Caco-2 (cell line): ENCODE data around the gene MOGAT1. TPM values are rescaled to one million over a fixed set of nuclear protein-coding genes. Genes with fewer than 3 reads are reported as not detected.

Experiments used
- BruUV-seq: library from RNA; stranded (reverse); fragments of 400-500 nt; replicated peaks from 2 replicates; lab custom pipeline; 2021; lab: Mats Ljungman, UMichigan
- CTCF ChIA-PET: fragments of 300-600 bp; sonication (Branson Sonifier 250); formaldehyde crosslinking; loops from one replicate; lab custom pipeline; 2022; ENCODE audit warnings: antibody characterized with exemption; lab: Charles Lee
- POLR2A ChIA-PET: fragments of 300-600 bp; sonication (Branson Sonifier 250); formaldehyde crosslinking; loops from one replicate; lab custom pipeline; 2022; ENCODE audit warnings: antibody characterized with exemption; lab: Charles Lee
- DNase-seq, 2 experiments: peaks; one replicate each; pipeline versions ENCODE4 v3.0.0 to v3.0.0-alpha.2; 2020 to 2022
- H3K27me3 ChIP-seq: replicated peaks from 2 replicates; pipeline ENCODE4 v1.6.0; 2011; ENCODE audit warnings: low read length; ENCODE audit not compliant: control insufficient read depth, insufficient read depth
- H3K36me3 ChIP-seq: 2 replicates; pipeline ENCODE4 v1.5.1; 2011; ENCODE audit warnings: low read length; ENCODE audit not compliant: control insufficient read depth, insufficient read depth
- H3K4me1 ChIP-seq: fragments of 250-450 bp; sonication (Bioruptor Pico); 2 replicates; pipeline ENCODE4 v1.5.1; 2020; ENCODE audit warnings: mild to moderate bottlenecking
- H3K4me3 ChIP-seq: 2 replicates; pipeline ENCODE4 v1.5.1; 2011; ENCODE audit warnings: low read depth, mild to moderate bottlenecking, control low read depth, low read length
- H3K9me3 ChIP-seq: fragments of 250-450 bp; sonication (Bioruptor Pico); 2 replicates; pipeline ENCODE4 v1.5.1; 2020; ENCODE audit warnings: mild to moderate bottlenecking, moderate library complexity
- H3K27ac Mint-ChIP-seq: one replicate; pipeline ENCODE4 v1.8.0; 2022; ENCODE audit warnings: mixed read lengths; ENCODE audit not compliant: unreplicated experiment
- H3K27me3 Mint-ChIP-seq: one replicate; pipeline ENCODE4 v1.8.0; 2022; ENCODE audit warnings: mixed read lengths; ENCODE audit not compliant: insufficient read depth, unreplicated experiment
- H3K36me3 Mint-ChIP-seq: one replicate; pipeline ENCODE4 v1.8.0; 2022; ENCODE audit warnings: mild to moderate bottlenecking, mixed read lengths; ENCODE audit not compliant: insufficient read depth, unreplicated experiment
- H3K4me1 Mint-ChIP-seq: one replicate; pipeline ENCODE4 v1.8.0; 2022; ENCODE audit warnings: low read depth, mixed read lengths; ENCODE audit not compliant: unreplicated experiment
- H3K4me3 Mint-ChIP-seq: one replicate; pipeline ENCODE4 v1.8.0; 2022; ENCODE audit warnings: mild to moderate bottlenecking, moderate library complexity, mixed read lengths; ENCODE audit not compliant: unreplicated experiment
- H3K9me3 Mint-ChIP-seq: one replicate; pipeline ENCODE4 v1.8.0; 2022; ENCODE audit warnings: mixed read lengths; ENCODE audit not compliant: unreplicated experiment
- CTCF ChIP-seq, 2 experiments: fragments of 200-600 bp in 1 of 2; IDR thresholded peaks; 1 replicate in 1 of 2; 2 replicates in 1 of 2; pipeline versions ENCODE4 v1.5.1 to v1.8.0; 2011 to 2022; ENCODE audit warnings: antibody characterized with exemption in 1 of 2, control low read depth in 1 of 2, inconsistent platforms in 1 of 2, low read depth in 1 of 2, low read length in 1 of 2, mild to moderate bottlenecking in 1 of 2, moderate library complexity in 1 of 2; ENCODE audit not compliant: insufficient read depth in 1 of 2, severe bottlenecking in 1 of 2, unreplicated experiment in 1 of 2
- intact Hi-C: fragments of 100-400 bp; cut with micrococcal nuclease; formaldehyde crosslinking; loops from one replicate; pipeline ENCODE4 v1.10.0; 2022; ENCODE audit not compliant: unreplicated experiment
- total RNA-seq: library from RNA; stranded (reverse); gene quantifications from 2 replicates; pipeline ENCODE4 v1.2.3, GENCODE V29; 2022

MOGAT1 gene
- total RNA-seq, 1 experiment from 2014 or later = not detected

- intact Hi-C loops = no loop called here
- ChIA-PET CTCF (interaction anchor here (0.6 kb wide), 1 partner anchor 30 kb away, joined by 3 read pairs; no protein-coding TSS in a partner anchor), POLR2A (no interaction called here)
- Mint-ChIP-seq H3K9me3 (no peaks in the 10 kb centered on the region), H3K27me3 (no peaks in the 10 kb centered on the region), H3K27ac (no peak overlapping the region), H3K4me1 (no peaks in the 10 kb centered on the region), H3K4me3 (no peak overlapping the region), H3K36me3 (peaks cover 61% of the 10 kb centered on the region)
- no TSS peak for BruUV-seq
- Histone ChIP-seq H3K4me3 (no peak overlapping the region), H3K36me3 (peaks cover 3% of the 10 kb centered on the region), H3K27me3 (no peaks in the 10 kb centered on the region), H3K4me1 (no peaks in the 10 kb centered on the region), H3K9me3 (no peaks in the 10 kb centered on the region)
- TF ChIP-seq CTCF (IDR thresholded peaks at IDR 0.05; ENCODE audit: insufficient read depth in 1 of 2, low read depth in 1 of 2, low read length in 1 of 2, severe bottlenecking in 1 of 2, unreplicated experiment in 1 of 2) = no peak
- no peak for DNase-seq
These were observed 47.6 kb upstream of the MOGAT1 start for GRCh38 chr2:222623756-222624309.

GRCh38 chr2:222627764-222628163 lies 43.7 kb upstream of the MOGAT1 start:
- H3K9me3 Mint-ChIP-seq = no peaks in the 10 kb centered on the region
- H3K4me1 Mint-ChIP-seq = no peaks in the 10 kb centered on the region
- H3K36me3 ChIP-seq = peaks cover 1% of the 10 kb centered on the region
- no peak overlapping the region for H3K27ac Mint-ChIP-seq
- POLR2A ChIA-PET = no interaction called here
- intact Hi-C loops = no loop called here
- H3K36me3 Mint-ChIP-seq = peaks cover 78% of the 10 kb centered on the region
- no peaks in the 10 kb centered on the region for H3K27me3 ChIP-seq
- H3K4me3 Mint-ChIP-seq = no peak overlapping the region
- H3K27me3 Mint-ChIP-seq = no peaks in the 10 kb centered on the region
- H3K4me3 ChIP-seq = no peak overlapping the region
- no TSS peak for BruUV-seq
- CTCF ChIA-PET = no interaction called here
- no peak for TF ChIP-seq CTCF (IDR thresholded peaks at IDR 0.05; ENCODE audit: insufficient read depth in 1 of 2, low read depth in 1 of 2, low read length in 1 of 2, severe bottlenecking in 1 of 2, unreplicated experiment in 1 of 2)
- H3K9me3 ChIP-seq = no peaks in the 10 kb centered on the region
- DNase-seq = no peak
- H3K4me1 ChIP-seq = no peaks in the 10 kb centered on the region

GRCh38 chr2:222635295-222635694 lies 36.2 kb upstream of the MOGAT1 start:
- H3K4me1 Mint-ChIP-seq = no peaks in the 10 kb centered on the region
- no peaks in the 10 kb centered on the region for H3K27me3 Mint-ChIP-seq
- no TSS peak for BruUV-seq
- no peak overlapping the region for H3K4me3 Mint-ChIP-seq
- no peak for TF ChIP-seq CTCF (IDR thresholded peaks at IDR 0.05; ENCODE audit: insufficient read depth in 1 of 2, low read depth in 1 of 2, low read length in 1 of 2, severe bottlenecking in 1 of 2, unreplicated experiment in 1 of 2)
- Histone ChIP-seq H3K4me3 (no peak overlapping the region), H3K27me3 (no peaks in the 10 kb centered on the region), H3K4me1 (no peaks in the 10 kb centered on the region), H3K36me3 (peaks cover 3% of the 10 kb centered on the region), H3K9me3 (no peaks in the 10 kb centered on the region)
- intact Hi-C loops = no loop called here
- H3K9me3 Mint-ChIP-seq = no peaks in the 10 kb centered on the region
- peaks cover 69% of the 10 kb centered on the region for H3K36me3 Mint-ChIP-seq
- POLR2A ChIA-PET = no interaction called here
- CTCF ChIA-PET = no interaction called here
- no peak for DNase-seq
- H3K27ac Mint-ChIP-seq = no peak overlapping the region
